ENCODE measurements around the gene USP25. TPM values are rescaled to one million over a fixed set of nuclear protein-coding genes. Genes with fewer than 3 reads are reported as not detected.

USP25 gene, protein sequence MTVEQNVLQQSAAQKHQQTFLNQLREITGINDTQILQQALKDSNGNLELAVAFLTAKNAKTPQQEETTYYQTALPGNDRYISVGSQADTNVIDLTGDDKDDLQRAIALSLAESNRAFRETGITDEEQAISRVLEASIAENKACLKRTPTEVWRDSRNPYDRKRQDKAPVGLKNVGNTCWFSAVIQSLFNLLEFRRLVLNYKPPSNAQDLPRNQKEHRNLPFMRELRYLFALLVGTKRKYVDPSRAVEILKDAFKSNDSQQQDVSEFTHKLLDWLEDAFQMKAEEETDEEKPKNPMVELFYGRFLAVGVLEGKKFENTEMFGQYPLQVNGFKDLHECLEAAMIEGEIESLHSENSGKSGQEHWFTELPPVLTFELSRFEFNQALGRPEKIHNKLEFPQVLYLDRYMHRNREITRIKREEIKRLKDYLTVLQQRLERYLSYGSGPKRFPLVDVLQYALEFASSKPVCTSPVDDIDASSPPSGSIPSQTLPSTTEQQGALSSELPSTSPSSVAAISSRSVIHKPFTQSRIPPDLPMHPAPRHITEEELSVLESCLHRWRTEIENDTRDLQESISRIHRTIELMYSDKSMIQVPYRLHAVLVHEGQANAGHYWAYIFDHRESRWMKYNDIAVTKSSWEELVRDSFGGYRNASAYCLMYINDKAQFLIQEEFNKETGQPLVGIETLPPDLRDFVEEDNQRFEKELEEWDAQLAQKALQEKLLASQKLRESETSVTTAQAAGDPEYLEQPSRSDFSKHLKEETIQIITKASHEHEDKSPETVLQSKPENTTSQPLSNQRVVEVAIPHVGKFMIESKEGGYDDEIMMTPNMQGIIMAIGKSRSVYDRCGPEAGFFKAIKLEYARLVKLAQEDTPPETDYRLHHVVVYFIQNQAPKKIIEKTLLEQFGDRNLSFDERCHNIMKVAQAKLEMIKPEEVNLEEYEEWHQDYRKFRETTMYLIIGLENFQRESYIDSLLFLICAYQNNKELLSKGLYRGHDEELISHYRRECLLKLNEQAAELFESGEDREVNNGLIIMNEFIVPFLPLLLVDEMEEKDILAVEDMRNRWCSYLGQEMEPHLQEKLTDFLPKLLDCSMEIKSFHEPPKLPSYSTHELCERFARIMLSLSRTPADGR
- 26.1 TPM for total RNA-seq (2021; ENCODE audit: unreplicated experiment)
- 13.2 TPM for polyA plus RNA-seq (2012; ENCODE audit: insufficient read length)
- Bru-seq, nascent RNA, result percentile 86 among the genes with signal in this experiment
- percentile 69 among the genes with signal in this experiment for BruChase-seq, experiment 1, labeled RNA remaining after a 2-hour chase
- BruChase-seq, experiment 2, labeled RNA remaining after a 6-hour chase, result percentile 65 among the genes with signal in this experiment
- long read RNA-seq, full-length matches to known transcripts, result 16 of 32 reads
- long read RNA-seq, partial matches to known transcripts, result 4 of 32 reads
- long read RNA-seq, other reads (novel, unspliced or antisense), result 12 of 32 reads

DNA sequence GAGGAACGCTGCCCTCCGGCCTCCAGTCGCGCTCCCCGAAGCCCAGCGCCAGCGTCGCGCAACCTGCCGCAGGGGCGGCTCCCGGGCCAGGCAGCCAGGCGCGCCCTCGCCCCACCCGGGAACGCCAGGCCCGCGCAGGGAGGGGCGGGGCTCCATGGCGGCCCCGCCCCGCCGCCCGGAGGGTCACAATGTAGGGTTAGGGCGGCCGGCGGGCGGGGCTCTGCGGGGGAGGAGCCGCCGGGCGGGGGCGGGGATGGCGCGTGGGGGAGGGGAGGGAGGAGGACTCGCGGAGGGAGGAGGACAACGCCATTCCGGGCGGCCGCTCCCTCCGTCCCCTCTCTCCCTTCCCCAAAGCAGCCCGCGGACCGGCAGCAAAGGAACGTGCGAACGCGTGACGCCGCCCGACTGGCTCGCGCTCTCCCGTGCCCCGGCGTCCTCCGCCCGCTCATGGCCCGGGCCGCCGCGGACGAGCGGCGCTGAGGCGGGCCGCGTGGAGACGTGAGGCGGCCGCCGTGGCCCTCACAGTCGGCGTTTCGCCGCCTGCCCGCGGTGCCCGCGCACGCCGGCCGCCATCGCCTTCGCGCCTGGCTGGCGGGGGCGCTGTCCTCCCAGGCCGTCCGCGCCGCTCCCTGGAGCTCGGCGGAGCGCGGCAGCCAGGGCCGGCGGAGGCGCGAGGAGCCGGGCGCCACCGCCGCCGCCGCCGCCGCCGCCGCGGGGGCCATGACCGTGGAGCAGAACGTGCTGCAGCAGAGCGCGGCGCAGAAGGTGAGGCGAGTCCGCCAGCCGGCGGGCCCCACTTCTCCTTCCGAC, at the start of gene USP25:
TSS of gene USP25 (plus strand) at position 309 of the 810 bp plus-strand sequence. CDS start at position 721, 412 bp downstream.
- BruUV-seq (replicated peaks), result no TSS peak
- in situ Hi-C loops (cut with HindIII; ENCODE audit: low pct_unique_long_range_greater_than_20kb, low sequenced_read_pairs), result no loop called here
- Histone ChIP-seq H3K9me3 (ENCODE audit: control insufficient read depth, insufficient read depth, low read depth, low read length) (no peaks in the 10 kb centered on the region), H3K36me3 (ENCODE audit: control insufficient read depth, insufficient read depth, low read length) (peaks cover 3% of the 10 kb centered on the region; the same call in 1 of the 2 replicates), H3K4me1 (ENCODE audit: control insufficient read depth, insufficient read depth, low read length) (peaks cover 14% of the 10 kb centered on the region; the same call in 1 of the 2 replicates), H3K4me3 (ENCODE audit: low read depth in 2 of 2, low read length in 2 of 2) (peak within 1 kb of the TSS; percentile 84 to 92), H3K27ac (ENCODE audit: low read length) (peak within 1 kb of the TSS; percentile 89), H3K27me3 (ENCODE audit: control insufficient read depth, insufficient read depth, low read length) (no peaks in the 10 kb centered on the region)
- ChIA-PET POLR2A (no interaction called here), CTCF (no interaction called here)
- intact Hi-C loops (cut with micrococcal nuclease; ENCODE audit: unreplicated experiment), result loop anchor here (10.0 kb wide), 1 partner anchor 95 kb away; no protein-coding TSS in a partner anchor
- peak; percentile 95 for ATAC-seq
- DNase-seq (ENCODE audit: low read depth, low spot score), result no peak
- no peak for TF ChIP-seq SIN3A (IDR thresholded peaks at IDR 0.05; ENCODE audit: borderline replicate concordance, insufficient read depth, low read depth, low read length)
- peak; percentile 56 for TF ChIP-seq POLR2AphosphoS5 (IDR thresholded peaks at IDR 0.05; ENCODE audit: low read depth, low read length)
- TF ChIP-seq, protein P1, sequence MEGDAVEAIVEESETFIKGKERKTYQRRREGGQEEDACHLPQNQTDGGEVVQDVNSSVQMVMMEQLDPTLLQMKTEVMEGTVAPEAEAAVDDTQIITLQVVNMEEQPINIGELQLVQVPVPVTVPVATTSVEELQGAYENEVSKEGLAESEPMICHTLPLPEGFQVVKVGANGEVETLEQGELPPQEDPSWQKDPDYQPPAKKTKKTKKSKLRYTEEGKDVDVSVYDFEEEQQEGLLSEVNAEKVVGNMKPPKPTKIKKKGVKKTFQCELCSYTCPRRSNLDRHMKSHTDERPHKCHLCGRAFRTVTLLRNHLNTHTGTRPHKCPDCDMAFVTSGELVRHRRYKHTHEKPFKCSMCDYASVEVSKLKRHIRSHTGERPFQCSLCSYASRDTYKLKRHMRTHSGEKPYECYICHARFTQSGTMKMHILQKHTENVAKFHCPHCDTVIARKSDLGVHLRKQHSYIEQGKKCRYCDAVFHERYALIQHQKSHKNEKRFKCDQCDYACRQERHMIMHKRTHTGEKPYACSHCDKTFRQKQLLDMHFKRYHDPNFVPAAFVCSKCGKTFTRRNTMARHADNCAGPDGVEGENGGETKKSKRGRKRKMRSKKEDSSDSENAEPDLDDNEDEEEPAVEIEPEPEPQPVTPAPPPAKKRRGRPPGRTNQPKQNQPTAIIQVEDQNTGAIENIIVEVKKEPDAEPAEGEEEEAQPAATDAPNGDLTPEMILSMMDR (IDR thresholded peaks at IDR 0.05), result peak; percentile 57
- no peak; the same call in 1 of the 2 replicates for TF ChIP-seq TCF7L2 (IDR thresholded peaks at IDR 0.05; ENCODE audit: low read depth, low read length)
- TF ChIP-seq, protein P2, sequence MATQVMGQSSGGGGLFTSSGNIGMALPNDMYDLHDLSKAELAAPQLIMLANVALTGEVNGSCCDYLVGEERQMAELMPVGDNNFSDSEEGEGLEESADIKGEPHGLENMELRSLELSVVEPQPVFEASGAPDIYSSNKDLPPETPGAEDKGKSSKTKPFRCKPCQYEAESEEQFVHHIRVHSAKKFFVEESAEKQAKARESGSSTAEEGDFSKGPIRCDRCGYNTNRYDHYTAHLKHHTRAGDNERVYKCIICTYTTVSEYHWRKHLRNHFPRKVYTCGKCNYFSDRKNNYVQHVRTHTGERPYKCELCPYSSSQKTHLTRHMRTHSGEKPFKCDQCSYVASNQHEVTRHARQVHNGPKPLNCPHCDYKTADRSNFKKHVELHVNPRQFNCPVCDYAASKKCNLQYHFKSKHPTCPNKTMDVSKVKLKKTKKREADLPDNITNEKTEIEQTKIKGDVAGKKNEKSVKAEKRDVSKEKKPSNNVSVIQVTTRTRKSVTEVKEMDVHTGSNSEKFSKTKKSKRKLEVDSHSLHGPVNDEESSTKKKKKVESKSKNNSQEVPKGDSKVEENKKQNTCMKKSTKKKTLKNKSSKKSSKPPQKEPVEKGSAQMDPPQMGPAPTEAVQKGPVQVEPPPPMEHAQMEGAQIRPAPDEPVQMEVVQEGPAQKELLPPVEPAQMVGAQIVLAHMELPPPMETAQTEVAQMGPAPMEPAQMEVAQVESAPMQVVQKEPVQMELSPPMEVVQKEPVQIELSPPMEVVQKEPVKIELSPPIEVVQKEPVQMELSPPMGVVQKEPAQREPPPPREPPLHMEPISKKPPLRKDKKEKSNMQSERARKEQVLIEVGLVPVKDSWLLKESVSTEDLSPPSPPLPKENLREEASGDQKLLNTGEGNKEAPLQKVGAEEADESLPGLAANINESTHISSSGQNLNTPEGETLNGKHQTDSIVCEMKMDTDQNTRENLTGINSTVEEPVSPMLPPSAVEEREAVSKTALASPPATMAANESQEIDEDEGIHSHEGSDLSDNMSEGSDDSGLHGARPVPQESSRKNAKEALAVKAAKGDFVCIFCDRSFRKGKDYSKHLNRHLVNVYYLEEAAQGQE (IDR thresholded peaks at IDR 0.05; ENCODE audit: insufficient read depth in 1 of 2, low read depth in 2 of 2, low read length in 1 of 2), result no peak

Data from Panc1 (cell line).